A549 (cell line): Measurements from ENCODE around the gene WFDC5. TPM values are rescaled to one million over a fixed set of nuclear protein-coding genes. Genes with fewer than 3 reads are reported as not detected.

Experiments
- ATAC-seq, 2 experiments: fragments of 200-7000 bp in 1 of 2; fragments of >200 bp in 1 of 2; cut with Nextera tagmentation in 1 of 2; cut with Tn5 transposase in 1 of 2; 3 replicates each; pipeline versions ENCODE4 v1.8.0 to v1.9.1; 2018 to 2020; ENCODE audit warnings: mild to moderate bottlenecking in 1 of 2, moderate library complexity in 1 of 2
- CTCF ChIA-PET: fragments of 300-600 bp; sonication (Branson Sonifier 250); formaldehyde crosslinking; extraction: SDS; loops from one replicate; lab custom pipeline; 2021; ENCODE audit warnings: antibody characterized with exemption, inconsistent platforms; lab: Yijun Ruan, JAX
- POLR2A ChIA-PET: fragments of 350-600 bp; formaldehyde crosslinking; extraction: SDS; loops from one replicate; lab custom pipeline; 2021; ENCODE audit warnings: antibody characterized with exemption, inconsistent platforms; lab: Yijun Ruan, JAX
- DNase-seq, 2 experiments: peaks; one replicate each; pipeline versions ENCODE4 v3.0.0 to v3.0.0-alpha.2; 2011 to 2016; ENCODE audit warnings: low read depth in 1 of 2, low spot score in 1 of 2
- FAIRE-seq: peaks from 2 replicates; lab custom pipeline; 2011; peaks lifted over from hg19 to GRCh38; lab: Jason Lieb, UNC
- H3K27ac ChIP-seq, 2 experiments: fragments of >200 bp; sonication (Bioruptor Twin); formaldehyde crosslinking; 3 replicates each; pipeline ENCODE4 v1.5.1; 2016 to 2017
- H3K4me1 ChIP-seq: fragments of >200 bp; sonication (Bioruptor Twin); formaldehyde crosslinking; 3 replicates; pipeline ENCODE4 v1.6.1; 2016
- H3K4me2 ChIP-seq: fragments of >200 bp; sonication (Bioruptor Twin); formaldehyde crosslinking; 3 replicates; pipeline ENCODE4 v1.6.1; 2016
- H3K4me3 ChIP-seq: fragments of >200 bp; sonication (Bioruptor Twin); formaldehyde crosslinking; 3 replicates; pipeline ENCODE4 v1.5.1; 2016
- H3K9me3 ChIP-seq: fragments of >200 bp; sonication (Bioruptor Twin); formaldehyde crosslinking; 3 replicates; pipeline ENCODE4 v1.6.1; 2016
- BCL3 ChIP-seq: fragments of >200 bp; sonication (Bioruptor Twin); formaldehyde crosslinking; IDR thresholded peaks from 3 replicates; pipeline ENCODE4 v1.6.1; 2016
- CEBPB ChIP-seq, 2 experiments: fragments of >200 bp in 1 of 2; sonication (Bioruptor Twin) in 1 of 2; formaldehyde crosslinking in 1 of 2; IDR thresholded peaks; 2 replicates each; pipeline ENCODE4 v1.6.1; 2012 to 2016
- E2F6 ChIP-seq: IDR thresholded peaks from 2 replicates; pipeline ENCODE4 v1.6.1; 2012; ENCODE audit warnings: low read depth, borderline replicate concordance
- EHMT2 ChIP-seq: fragments of 200-600 bp; sonication (generic); IDR thresholded peaks from 2 replicates; pipeline ENCODE4 v1.6.1; 2016; ENCODE audit warnings: antibody characterized with exemption, low read depth, mild to moderate bottlenecking, moderate library complexity
- FOSB ChIP-seq: fragments of 250-450 bp; sonication (Bioruptor Pico); IDR thresholded peaks from 2 replicates; pipeline ENCODE4 v1.5.0; 2020; ENCODE audit warnings: mild to moderate bottlenecking, moderate library complexity
- FOXS1 ChIP-seq: fragments of 250-450 bp; sonication (Bioruptor Pico); IDR thresholded peaks from 2 replicates; pipeline ENCODE4 v1.5.0; 2020; ENCODE audit warnings: mild to moderate bottlenecking, moderate library complexity
- HDAC2 ChIP-seq: fragments of 200-600 bp; sonication (generic); IDR thresholded peaks from 2 replicates; pipeline ENCODE4 v1.6.1; 2016
- HEYL ChIP-seq: fragments of 250-450 bp; sonication (Bioruptor Pico); IDR thresholded peaks from 2 replicates; pipeline ENCODE4 v1.8.0; 2021; ENCODE audit warnings: mild to moderate bottlenecking, moderate library complexity
- HMGXB4 ChIP-seq: fragments of 250-450 bp; sonication (Bioruptor Pico); IDR thresholded peaks from 2 replicates; pipeline ENCODE4 v1.5.0; 2021; ENCODE audit warnings: mild to moderate bottlenecking, moderate library complexity, borderline replicate concordance
- HOXB13 ChIP-seq: fragments of 250-450 bp; sonication (Bioruptor Pico); IDR thresholded peaks from 2 replicates; pipeline ENCODE4 v1.5.0; 2020; ENCODE audit warnings: low read depth, mild to moderate bottlenecking, moderate library complexity
- JUN ChIP-seq, 2 experiments: fragments of >200 bp; sonication (Bioruptor Twin); formaldehyde crosslinking; IDR thresholded peaks; 2 replicates in 1 of 2; 3 replicates in 1 of 2; pipeline ENCODE4 v1.6.1; 2016 to 2017
- MYC ChIP-seq: IDR thresholded peaks from 2 replicates; pipeline ENCODE4 v1.6.1; 2012; ENCODE audit warnings: mild to moderate bottlenecking, inconsistent platforms, low read length, improper control_type of control experiment, borderline replicate concordance
- NR3C1 ChIP-seq: fragments of >200 bp; sonication (Bioruptor Twin); formaldehyde crosslinking; IDR thresholded peaks from 3 replicates; pipeline ENCODE4 v1.6.1; 2017
- PHF8 ChIP-seq: fragments of 200-600 bp; sonication (generic); IDR thresholded peaks from 2 replicates; pipeline ENCODE4 v1.6.1; 2016; ENCODE audit warnings: low read depth, mild to moderate bottlenecking, antibody characterized with exemption, moderate library complexity, borderline replicate concordance
- REST ChIP-seq: fragments of 200-600 bp; sonication (generic); IDR thresholded peaks from 2 replicates; pipeline ENCODE4 v1.6.1; 2016; ENCODE audit warnings: antibody characterized with exemption, mild to moderate bottlenecking, moderate library complexity
- RFX5 ChIP-seq: fragments of 450-650 bp; IDR thresholded peaks from 2 replicates; pipeline ENCODE4 v1.7.1; 2014; ENCODE audit warnings: antibody characterized with exemption, mild to moderate bottlenecking, moderate library complexity
- RNF2 ChIP-seq: fragments of 200-600 bp; sonication (generic); IDR thresholded peaks from 2 replicates; pipeline ENCODE4 v1.6.1; 2016; ENCODE audit warnings: low read depth, mild to moderate bottlenecking, antibody characterized with exemption, moderate library complexity, borderline replicate concordance
- TP53 ChIP-seq: fragments of 250-450 bp; sonication (Bioruptor Pico); IDR thresholded peaks from 2 replicates; pipeline ENCODE4 v1.5.0; 2021; ENCODE audit warnings: mild to moderate bottlenecking, moderate library complexity
- USF2 ChIP-seq: fragments of 450-650 bp; IDR thresholded peaks from 2 replicates; pipeline ENCODE4 v1.6.1; 2014; ENCODE audit warnings: antibody characterized with exemption
- ZSCAN20 ChIP-seq: fragments of 250-450 bp; sonication (Bioruptor Pico); IDR thresholded peaks from 2 replicates; pipeline ENCODE4 v1.8.0; 2022; ENCODE audit warnings: mild to moderate bottlenecking, moderate library complexity
- WGBS: methylation state at CpG from one replicate; pipeline ENCODE4 v1.1.6; 2017; ENCODE audit errors: missing lambda C conversion rate; 5-methylcytosine and 5-hydroxymethylcytosine counted together
- polyA plus RNA-seq, 4 experiments: library from polyadenylated mRNA; depleted of rRNA in 3 of 4; stranded (reverse); fragments of >200 nt; fragmentation: RNase III in 1 of 4; extraction: RNeasy Plus Mini Kit Qiagen cat#74134 plus additional on column Dnase treatment in 1 of 4; gene quantifications; 2 replicates in 3 of 4; 3 replicates in 1 of 4; pipeline ENCODE4 v1.2.3, GENCODE V29; 2011 to 2017

WFDC5 gene
- polyA plus RNA-seq, 2 of the 4 experiments (the other 2 are of a cell fraction) = not detected

- Histone ChIP-seq H3K4me2 (no peak overlapping the region), H3K4me1 (no peaks in the 10 kb centered on the region), H3K27ac (no peak overlapping the region), H3K4me3 (no peak overlapping the region), H3K9me3 (peaks cover 6% of the 10 kb centered on the region; the same call in 2 of the 3 replicates)
- ChIA-PET POLR2A (no interaction called here), CTCF (interaction anchor here (0.8 to 3.1 kb wide), 7 partner anchors 8 to 204 kb away, joined by 3 to 21 read pairs (median 3); no protein-coding TSS in a partner anchor)
- DNase-seq (no peak), ATAC-seq (no peak), FAIRE-seq (no peak)
- no peak for TF ChIP-seq NR3C1
- no peak for TF ChIP-seq USF2
- no peak for TF ChIP-seq BCL3
- TF ChIP-seq REST = no peak
- no peak for TF ChIP-seq RNF2
- TF ChIP-seq FOSB (CRISPR knock-in tag) = no peak
- no peak for TF ChIP-seq CEBPB (IDR thresholded peaks at IDR 0.05)
- no peak for TF ChIP-seq RFX5
- TF ChIP-seq HMGXB4 (CRISPR knock-in tag) = no peak
- no peak for TF ChIP-seq E2F6
- TF ChIP-seq JUN (IDR thresholded peaks at IDR 0.05) = no peak
- TF ChIP-seq HDAC2 = no peak
- WGBS = 77% methylated on average over 3 of the region's 3 CpGs
Observed at GRCh38 chr20:45087097-45087790, 27.7 kb downstream of the WFDC5 start.

- CTCF ChIA-PET = interaction anchor here (0.7 to 3.1 kb wide), 2 partner anchors 10 to 33 kb away, joined by 3 to 21 read pairs; no protein-coding TSS in a partner anchor
- no peak for TF ChIP-seq MYC
- no peak for TF ChIP-seq HOXB13 (CRISPR knock-in tag)
- no peak for TF ChIP-seq FOXS1 (CRISPR knock-in tag)
- TF ChIP-seq ZSCAN20 (CRISPR knock-in tag) = no peak
- no peak for TF ChIP-seq PHF8
- TF ChIP-seq EHMT2 = no peak
- no peak for TF ChIP-seq HEYL (CRISPR knock-in tag)
- TF ChIP-seq TP53 (CRISPR knock-in tag) = no peak
- TF ChIP-seq HDAC2 = no peak
- TF ChIP-seq E2F6 = no peak
- no peak overlapping the region for H3K27ac ChIP-seq
- H3K9me3 ChIP-seq = peaks cover 10% of the 10 kb centered on the region; the same call in 2 of the 3 replicates
- FAIRE-seq (no peak), DNase-seq (no peak), ATAC-seq (no peak)
- H3K4me1 ChIP-seq = no peaks in the 10 kb centered on the region
- H3K4me2 ChIP-seq = no peak overlapping the region
- 84% methylated on average over 1 of the region's 1 CpG for WGBS
- POLR2A ChIA-PET = no interaction called here
- H3K4me3 ChIP-seq = no peak overlapping the region
Observed at GRCh38 chr20:45085867-45086266, 29.1 kb downstream of the WFDC5 start.
